Left lung (tissue), 10 donors: Measurements from ENCODE around the gene TSFM. TPM values are rescaled to one million over a fixed set of nuclear protein-coding genes. Genes with fewer than 3 reads are reported as not detected.

ENCODE experiments used
- ATAC-seq: fragments of 200-7000 bp; cut with Tn5 transposase; one replicate; pipeline ENCODE4 v1.9.1; 2020; ENCODE audit warnings: moderate library complexity
- DNase-seq, 4 donors: peaks; one replicate each; pipeline ENCODE4 v3.0.0-alpha.2; 2013 to 2020
- H3K27ac ChIP-seq, 2 donors: fragments of 200-600 bp; sonication (generic) in 1 of 2; one replicate each; pipeline versions ENCODE4 v1.5.0 to v1.8.0; 2020 to 2021
- H3K27me3 ChIP-seq, 2 donors: fragments of 200-600 bp; sonication (generic) in 1 of 2; one replicate each; pipeline versions ENCODE4 v1.5.0 to v1.8.0; 2020 to 2021
- H3K36me3 ChIP-seq, 2 donors: fragments of 200-600 bp; sonication (generic) in 1 of 2; one replicate each; pipeline versions ENCODE4 v1.5.0 to v1.8.0; 2020 to 2021
- H3K4me1 ChIP-seq, 2 donors: fragments of 200-600 bp; one replicate each; pipeline ENCODE4 v1.8.0; 2021
- H3K4me3 ChIP-seq, 2 donors: fragments of 200-600 bp; sonication (generic) in 1 of 2; one replicate each; pipeline versions ENCODE4 v1.5.0 to v1.8.0; 2020 to 2021; ENCODE audit warnings: mild to moderate bottlenecking in 1 of 2
- H3K9me3 ChIP-seq, 2 donors: fragments of 200-600 bp; sonication (generic) in 1 of 2; one replicate each; pipeline versions ENCODE4 v1.5.0 to v1.8.0; 2020 to 2021
- CTCF ChIP-seq, 2 donors: fragments of 200-600 bp; sonication (generic) in 1 of 2; IDR thresholded peaks; one replicate each; pipeline versions ENCODE4 v1.5.0 to v1.8.0; 2021; ENCODE audit warnings: antibody characterized with exemption in 2 of 2
- intact Hi-C, 2 donors: fragments of 100-400 bp; cut with DNase I; formaldehyde crosslinking; loops; one replicate each; pipeline versions ENCODE4 v1.11.2 to v1.14.2; 2022
- polyA plus RNA-seq, 6 donors: library from polyadenylated mRNA; unstranded; fragments of 120-200 nt; gene quantifications; one replicate each; pipeline ENCODE4 v1.2.1, GENCODE V29; 2013; ENCODE audit not compliant: insufficient read length in 6 of 6
- total RNA-seq, 2 donors: library from RNA; stranded (reverse); fragmentation: NEBNext Ultra II Directional; extraction: Animal tissue kit (Norgen Biotek cat#: 25700); gene quantifications; one replicate each; pipeline ENCODE4 v1.2.1, GENCODE V29; 2021
- donor health status: DM: no; HTN: yes; CAD: no.
- donor health status: DM: no; HTN: no; CAD: no.

TSFM gene
- total and polyA plus RNA-seq, 8 donors, result 25.6 to 35.3 (median 30.7) TPM

- Histone ChIP-seq H3K36me3 (peaks cover 0 to 27% of the 10 kb centered on the region in 2 donors), H3K9me3 (no peaks in the 10 kb centered on the region), H3K27me3 (peaks cover 0 to 12% of the 10 kb centered on the region in 2 donors), H3K4me3 (peak overlapping the region; percentile 50 to 63), H3K4me1 (peaks cover 10 to 57% of the 10 kb centered on the region in 2 donors), H3K27ac (peak overlapping the region; percentile 64 to 76)
- DNase-seq (no peak), ATAC-seq (no peak)
- intact Hi-C loops, result no loop called here
- TF ChIP-seq CTCF (IDR thresholded peaks at IDR 0.05), result no peak
Observed at GRCh38 chr12:57755194-57755453, 27.5 kb upstream of the TSFM start.

- peak; percentile 1 for ATAC-seq
- Histone ChIP-seq H3K4me1 (peaks cover 10 to 52% of the 10 kb centered on the region in 2 donors), H3K36me3 (peaks cover 0 to 21% of the 10 kb centered on the region in 2 donors), H3K4me3 (peak overlapping the region; percentile 50 to 63), H3K27ac (peak overlapping the region; percentile 64 to 76), H3K9me3 (no peaks in the 10 kb centered on the region), H3K27me3 (peaks cover 0 to 12% of the 10 kb centered on the region in 2 donors)
- DNase-seq, result peak in 2 of 4 donors; percentile 58 to 88
- intact Hi-C loops, result no loop called here
- TF ChIP-seq CTCF (IDR thresholded peaks at IDR 0.05), result no peak
Observed at GRCh38 chr12:57755454-57756372, 26.9 kb upstream of the TSFM start.

- peaks cover 0 to 20% of the 10 kb centered on the region in 2 donors for H3K36me3 ChIP-seq
- H3K4me1 ChIP-seq, result peaks cover 5 to 42% of the 10 kb centered on the region in 2 donors
- no peaks in the 10 kb centered on the region for H3K9me3 ChIP-seq
- DNase-seq (peak in 2 of 4 donors; percentile 61 to 92), ATAC-seq (no peak)
- H3K27me3 ChIP-seq, result peaks cover 0 to 12% of the 10 kb centered on the region in 2 donors
- H3K4me3 ChIP-seq, result peak overlapping the region; percentile 50 to 63
- peak overlapping the region in 1 of 2 donors; percentile 58 for H3K27ac ChIP-seq
- intact Hi-C loops, result no loop called here
- peak; percentile 54 to 69 for TF ChIP-seq CTCF (IDR thresholded peaks at IDR 0.05)
Observed at GRCh38 chr12:57756406-57757341, 25.9 kb upstream of the TSFM start.

DNA sequence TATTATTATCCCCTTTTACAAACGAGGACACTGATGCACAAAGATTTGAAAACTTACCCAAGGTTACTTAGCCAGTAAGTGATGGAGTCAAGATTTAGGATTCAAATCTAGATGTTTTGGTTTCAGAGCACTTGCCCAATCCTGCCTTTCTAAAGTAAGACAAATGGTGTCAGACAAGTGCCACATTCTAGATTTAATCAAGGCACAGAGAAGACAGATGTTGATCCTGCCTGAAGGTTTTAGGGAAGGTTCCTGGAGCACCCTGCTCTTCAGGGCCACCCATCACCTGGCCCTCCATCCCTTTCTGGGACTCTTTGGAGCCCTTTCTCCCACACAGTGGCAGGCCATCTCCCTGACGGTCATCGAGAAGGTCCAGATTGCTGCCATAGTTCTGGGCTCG, 24.8 kb upstream of the TSFM start:
- Histone ChIP-seq H3K4me3 (no peak overlapping the region), H3K4me1 (peaks cover 4 to 35% of the 10 kb centered on the region in 2 donors), H3K36me3 (peaks cover 0 to 20% of the 10 kb centered on the region in 2 donors), H3K27me3 (peaks cover 0 to 17% of the 10 kb centered on the region in 2 donors), H3K27ac (no peak overlapping the region), H3K9me3 (no peaks in the 10 kb centered on the region)
- intact Hi-C loops, result no loop called here
- no peak for TF ChIP-seq CTCF (IDR thresholded peaks at IDR 0.05)
- DNase-seq (no peak), ATAC-seq (no peak)
